LoVo (cell line): ENCODE measurements around the gene PITPNC1.

ENCODE experiments used
- DNase-seq: peaks from one replicate; pipeline ENCODE4 v3.0.0-alpha.2; 2016; ENCODE audit warnings: low spot score

The PITPNC1 gene

GRCh38 chr17:67434061-67434525 is 57.0 kb downstream of the PITPNC1 start:
- no peak for DNase-seq

DNA sequence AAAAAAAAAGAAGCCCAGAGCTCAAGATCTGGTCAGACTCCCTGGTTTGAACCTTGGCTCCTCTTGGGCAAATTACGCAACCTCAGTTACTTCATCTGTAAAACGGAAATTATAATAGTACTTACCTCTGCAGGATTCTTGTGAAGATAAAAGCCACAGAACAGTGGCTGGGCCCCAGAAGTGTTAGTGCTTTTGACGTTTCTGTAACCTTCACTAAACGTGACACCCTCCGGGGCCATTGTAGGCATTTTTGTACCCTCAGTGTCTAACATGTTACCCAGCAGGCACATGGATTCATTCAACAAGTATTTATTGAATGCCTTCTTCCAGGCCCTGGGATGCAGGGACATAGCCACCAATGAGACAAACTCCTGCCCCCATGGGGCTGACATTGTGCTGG is 58.0 kb downstream of the PITPNC1 start:
- no peak for DNase-seq

GRCh38 chr17:67435786-67436185 is 58.7 kb downstream of the PITPNC1 start:
- no peak for DNase-seq

DNA sequence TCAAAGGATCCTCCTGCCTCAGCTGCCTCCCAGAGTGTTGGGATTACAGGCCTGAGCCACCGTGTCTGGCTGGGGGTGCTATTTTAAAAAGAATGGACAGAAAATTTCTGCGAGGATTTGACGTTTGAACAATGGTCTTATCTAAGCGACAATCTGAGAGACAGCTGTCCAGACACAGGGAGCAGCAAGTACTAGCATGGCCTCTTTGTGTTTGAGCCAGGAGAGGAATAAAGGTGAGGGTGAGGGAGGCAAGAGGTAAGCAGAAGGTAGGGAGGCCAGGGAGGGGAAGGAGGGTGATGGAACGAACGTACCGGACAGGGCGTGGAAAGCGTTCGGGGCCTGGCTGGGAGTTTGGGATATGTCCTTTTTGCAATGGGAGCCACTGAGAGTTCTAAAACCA is 59.2 kb downstream of the PITPNC1 start:
- no peak for DNase-seq

DNA sequence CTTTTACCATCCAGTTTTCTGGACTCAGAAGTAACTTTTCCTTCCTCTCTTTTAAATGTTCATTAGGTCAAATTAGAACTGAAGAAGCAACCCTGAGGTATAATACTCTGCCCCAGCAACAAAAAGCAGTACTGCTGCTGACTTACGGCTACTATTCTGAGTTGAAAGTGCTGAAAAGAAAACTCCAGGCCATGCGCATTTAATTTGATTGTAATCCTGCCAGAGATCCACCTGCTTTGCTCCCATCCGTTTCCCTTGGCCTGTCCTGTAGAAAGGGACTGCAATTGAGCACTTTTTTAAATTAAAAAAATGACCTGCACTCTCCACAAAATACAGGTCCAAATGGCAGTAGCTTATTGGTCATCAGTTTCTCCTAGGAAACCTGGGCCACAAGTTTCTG is 61.6 kb downstream of the PITPNC1 start:
- DNase-seq: no peak

- no peak for DNase-seq
These were observed 62.2 kb downstream of the PITPNC1 start for GRCh38 chr17:67439269-67439668.

- no peak for DNase-seq
These were observed 63.4 kb downstream of the PITPNC1 start for GRCh38 chr17:67440277-67441051.

GRCh38 chr17:67441052-67441895 is 64.2 kb downstream of the PITPNC1 start:
- DNase-seq: no peak

DNA sequence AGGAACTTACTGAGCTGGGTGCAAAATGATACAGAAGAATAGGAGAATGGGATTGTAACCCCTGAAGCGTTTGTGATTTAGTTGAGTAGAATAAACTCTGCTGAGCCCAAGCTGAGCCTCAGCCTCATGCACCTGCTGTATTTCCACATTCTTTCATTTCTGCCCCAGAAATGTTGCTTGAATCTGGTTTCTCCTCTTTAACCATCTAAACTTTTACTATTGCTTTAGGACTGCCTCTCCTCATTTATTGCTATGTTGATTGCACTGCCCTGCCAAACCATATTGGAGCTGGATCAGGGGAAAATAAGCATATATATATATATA is 64.8 kb downstream of the PITPNC1 start:
- DNase-seq: no peak

DNA sequence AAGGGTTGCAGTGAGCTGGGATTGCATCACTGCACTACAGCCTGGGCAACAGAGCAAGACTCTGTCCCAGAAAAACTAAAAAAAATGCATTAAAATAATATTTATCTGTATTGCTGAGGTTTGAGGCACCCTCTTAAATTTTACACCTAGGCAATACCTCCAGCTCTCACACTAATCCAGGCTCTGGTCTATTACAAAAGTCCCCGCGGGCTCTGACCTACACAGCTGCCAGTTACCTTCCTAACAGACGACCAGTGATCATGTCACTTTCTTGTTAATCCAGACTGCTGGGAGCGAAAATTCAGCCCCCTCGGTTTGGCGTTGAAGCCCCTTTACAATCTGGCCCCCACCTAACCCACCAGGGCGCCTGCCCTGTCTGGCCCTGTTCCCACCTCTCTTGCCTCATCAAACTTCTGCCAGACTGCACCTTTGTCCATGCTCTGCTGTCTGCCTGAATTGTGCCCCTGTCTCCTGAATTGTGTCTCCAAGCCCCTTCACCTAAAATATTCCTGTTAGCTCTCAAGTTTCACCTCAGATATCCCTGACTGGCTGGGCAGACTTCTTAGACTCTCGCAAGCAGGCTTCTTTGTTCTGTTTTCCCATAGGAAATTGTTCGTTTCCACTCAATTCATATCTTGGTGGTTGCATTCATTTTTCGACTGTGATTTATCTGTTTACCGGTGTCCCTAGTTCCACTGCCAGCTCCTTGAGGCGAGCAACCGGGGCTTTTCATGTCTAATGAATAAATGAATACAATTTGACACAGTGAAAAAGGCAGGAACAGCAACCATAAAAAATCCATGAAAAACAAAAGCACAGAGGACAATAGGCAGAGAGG is 65.9 kb downstream of the PITPNC1 start:
- no peak for DNase-seq

DNA sequence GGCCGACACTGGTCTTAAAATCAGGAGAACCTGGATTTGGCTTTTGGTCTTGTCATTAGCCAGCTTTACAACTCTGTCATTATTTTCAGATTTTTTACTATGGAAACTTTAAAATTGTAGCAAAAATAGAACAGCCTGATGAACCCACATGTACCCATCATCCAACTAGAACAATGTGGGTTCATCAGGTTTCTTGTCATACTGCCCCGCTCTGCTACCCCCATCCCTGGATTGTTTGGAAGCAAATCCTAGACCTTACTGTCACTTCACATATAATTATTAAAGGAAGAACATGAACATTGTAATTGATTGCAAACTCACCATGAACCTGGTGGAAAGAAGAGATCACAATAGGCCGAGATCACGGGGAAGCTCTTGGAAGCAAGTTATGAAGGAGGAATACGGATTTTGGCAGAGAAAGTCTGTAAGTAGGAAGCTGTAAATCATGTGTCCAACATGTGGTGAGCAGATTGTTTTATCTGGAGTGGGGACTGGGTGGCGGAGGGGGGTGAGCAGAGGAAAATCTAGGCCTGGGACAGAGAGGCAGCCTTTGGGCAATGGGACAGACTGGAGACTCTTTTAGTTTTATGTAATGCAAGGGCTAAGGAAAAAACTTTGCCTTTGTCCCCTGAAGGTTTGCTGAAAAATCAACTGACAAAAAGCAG is 67.0 kb downstream of the PITPNC1 start:
- no peak for DNase-seq

- no peak for DNase-seq
These were observed 71.4 kb downstream of the PITPNC1 start for GRCh38 chr17:67448449-67448848.

DNA sequence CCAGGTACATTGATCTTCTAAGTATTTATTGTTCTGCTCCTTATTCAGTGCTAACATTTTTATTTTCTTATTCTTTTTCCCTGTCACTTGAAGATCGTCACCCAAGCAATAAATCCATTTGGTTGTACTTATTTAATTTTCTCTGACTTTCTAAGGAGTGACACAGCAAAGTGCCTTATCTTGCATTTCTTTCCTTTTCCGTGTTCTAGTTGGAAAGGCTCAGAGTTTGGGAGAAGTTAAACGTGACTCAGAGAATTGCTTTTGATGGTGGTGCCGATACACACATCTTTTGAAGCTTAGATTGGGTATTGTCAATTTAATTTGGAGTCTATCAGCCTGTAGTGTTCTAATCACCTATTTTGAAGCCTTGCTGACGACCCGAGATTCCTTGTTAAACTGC is 72.0 kb downstream of the PITPNC1 start:
- no peak for DNase-seq

GRCh38 chr17:67449845-67450755 is 73.0 kb downstream of the PITPNC1 start:
- DNase-seq: no peak

- no peak for DNase-seq
These were observed 75.8 kb downstream of the PITPNC1 start for GRCh38 chr17:67452681-67453554.

GRCh38 chr17:67456103-67456502 is 79.0 kb downstream of the PITPNC1 start:
- DNase-seq: no peak

- DNase-seq: no peak
These were observed 79.8 kb downstream of the PITPNC1 start for GRCh38 chr17:67456889-67457288.

GRCh38 chr17:67458203-67458602 is 81.1 kb downstream of the PITPNC1 start:
- DNase-seq: no peak

GRCh38 chr17:67459985-67460384 is 82.9 kb downstream of the PITPNC1 start:
- no peak for DNase-seq

DNA sequence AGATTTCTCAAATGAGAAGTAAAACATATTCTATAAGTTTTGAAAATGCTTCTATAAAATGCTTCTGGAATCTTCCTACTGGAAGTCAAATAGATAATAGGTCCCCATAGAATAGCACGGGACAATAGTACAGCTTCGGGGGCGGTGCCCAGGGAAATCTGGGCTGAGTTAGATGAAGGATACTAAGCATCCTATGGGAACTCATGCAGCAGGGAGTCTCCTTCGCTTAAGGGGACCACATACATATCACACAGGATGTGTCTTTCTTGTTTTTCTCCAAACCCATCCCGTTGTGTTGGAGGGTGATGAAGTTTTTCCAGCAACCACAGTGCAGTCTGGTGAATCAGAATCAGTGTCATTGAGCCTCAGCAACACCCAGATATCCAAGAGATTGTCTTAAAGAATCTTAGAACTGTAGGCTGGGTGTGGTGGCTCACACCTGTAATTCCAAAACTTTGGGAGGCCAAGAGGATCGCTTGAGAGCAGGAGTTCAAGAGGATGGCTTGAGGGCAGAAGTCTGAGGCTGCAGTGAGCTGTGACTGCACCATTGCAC is 84.2 kb downstream of the PITPNC1 start:
- no peak for DNase-seq
